ENCODE results near the gene GALNT8. TPM values are rescaled to one million over a fixed set of nuclear protein-coding genes. Genes with fewer than 3 reads are reported as not detected.

GALNT8 gene
- total RNA-seq, 2 donors from 2014 or later: 1.9 to 4.5 TPM

- Histone ChIP-seq H3K4me1 (ENCODE audit: control insufficient read depth in 1 of 2, low read depth in 2 of 2) (peaks cover 0 to 2% of the 10 kb centered on the region in 2 donors), H3K4me3 (no peak overlapping the region), H3K27me3 (replicated peaks; ENCODE audit: insufficient read depth) (no peaks in the 10 kb centered on the region), H3K27ac (no peak overlapping the region), H3K9me3 (no peaks in the 10 kb centered on the region), H3K36me3 (no peaks in the 10 kb centered on the region)
- no peak for TF ChIP-seq CTCF (IDR thresholded peaks at IDR 0.05)
- DNase-seq (ENCODE audit: low spot score) (no peak), ATAC-seq (ENCODE audit: insufficient number of reproducible peaks, low FRiP score, low read depth) (no peak)
These were observed 66.6 kb downstream of the GALNT8 start for GRCh38 chr12:4786795-4787194.

GRCh38 chr12:4787965-4788364 lies 67.8 kb downstream of the GALNT8 start:
- Histone ChIP-seq H3K27me3 (replicated peaks; ENCODE audit: insufficient read depth) (no peaks in the 10 kb centered on the region), H3K27ac (no peak overlapping the region), H3K9me3 (no peaks in the 10 kb centered on the region), H3K36me3 (no peaks in the 10 kb centered on the region), H3K4me3 (no peak overlapping the region), H3K4me1 (ENCODE audit: control insufficient read depth in 1 of 2, low read depth in 2 of 2) (no peaks in the 10 kb centered on the region)
- TF ChIP-seq CTCF (IDR thresholded peaks at IDR 0.05): no peak
- DNase-seq (ENCODE audit: low spot score): no peak
- no peak for ATAC-seq (ENCODE audit: insufficient number of reproducible peaks, low FRiP score, low read depth)

- H3K27me3 ChIP-seq (replicated peaks; ENCODE audit: insufficient read depth): no peaks in the 10 kb centered on the region
- no peaks in the 10 kb centered on the region for H3K36me3 ChIP-seq
- ATAC-seq (ENCODE audit: insufficient number of reproducible peaks, low FRiP score, low read depth) (no peak), DNase-seq (ENCODE audit: low spot score) (no peak)
- no peak overlapping the region for H3K4me3 ChIP-seq
- H3K27ac ChIP-seq: no peak overlapping the region
- H3K9me3 ChIP-seq: no peaks in the 10 kb centered on the region
- H3K4me1 ChIP-seq (ENCODE audit: control insufficient read depth in 1 of 2, low read depth in 2 of 2): no peaks in the 10 kb centered on the region
- no peak for TF ChIP-seq CTCF (IDR thresholded peaks at IDR 0.05)
These were observed 69.6 kb downstream of the GALNT8 start for GRCh38 chr12:4789776-4790175.

- no peak for TF ChIP-seq CTCF (IDR thresholded peaks at IDR 0.05)
- Histone ChIP-seq H3K4me3 (no peak overlapping the region), H3K27me3 (replicated peaks; ENCODE audit: insufficient read depth) (no peaks in the 10 kb centered on the region), H3K27ac (no peak overlapping the region), H3K36me3 (no peaks in the 10 kb centered on the region), H3K4me1 (ENCODE audit: control insufficient read depth in 1 of 2, low read depth in 2 of 2) (no peaks in the 10 kb centered on the region), H3K9me3 (no peaks in the 10 kb centered on the region)
- DNase-seq (ENCODE audit: low spot score) (no peak), ATAC-seq (ENCODE audit: insufficient number of reproducible peaks, low FRiP score, low read depth) (no peak)
These were observed 71.3 kb downstream of the GALNT8 start for GRCh38 chr12:4791497-4791896.

- Histone ChIP-seq H3K9me3 (no peaks in the 10 kb centered on the region), H3K4me1 (ENCODE audit: control insufficient read depth in 1 of 2, low read depth in 2 of 2) (no peaks in the 10 kb centered on the region), H3K27me3 (replicated peaks; ENCODE audit: insufficient read depth) (no peaks in the 10 kb centered on the region), H3K4me3 (no peak overlapping the region), H3K27ac (no peak overlapping the region), H3K36me3 (no peaks in the 10 kb centered on the region)
- ATAC-seq (ENCODE audit: insufficient number of reproducible peaks, low FRiP score, low read depth) (no peak), DNase-seq (ENCODE audit: low spot score) (no peak)
- TF ChIP-seq CTCF (IDR thresholded peaks at IDR 0.05): no peak
These were observed 74.3 kb downstream of the GALNT8 start for GRCh38 chr12:4794491-4794890.
